Activated B cell treated with CpG ODN at 0.5 μM for 24 hours (primary cell): ENCODE measurements around the gene COG4. TPM values are rescaled to one million over a fixed set of nuclear protein-coding genes. Genes with fewer than 3 reads are reported as not detected.

Source experiments
- ATAC-seq: fragments of 200-7000 bp; cut with Tn5 transposase; one replicate; pipeline ENCODE4 v1.10.0; 2021; ENCODE audit warnings: low read depth, mild to moderate bottlenecking, moderate library complexity
- CTCF ChIA-PET: fragments of 350-600 bp; sonication (Branson Sonifier 250); formaldehyde crosslinking; loops from one replicate; lab custom pipeline; 2021; ENCODE audit warnings: antibody characterized with exemption; lab: Charles Lee
- POLR2A ChIA-PET: fragments of 350-600 bp; sonication (Branson Sonifier 250); formaldehyde crosslinking; loops from one replicate; lab custom pipeline; 2021; ENCODE audit warnings: antibody characterized with exemption; lab: Charles Lee
- DNase-seq: peaks from one replicate; pipeline ENCODE4 v3.0.0; 2022
- H3K27ac Mint-ChIP-seq: one replicate; pipeline ENCODE4 v1.8.0; 2020; ENCODE audit warnings: mixed read lengths
- H3K27me3 Mint-ChIP-seq: one replicate; pipeline ENCODE4 v1.8.0; 2021; ENCODE audit warnings: mixed read lengths
- H3K36me3 Mint-ChIP-seq: one replicate; pipeline ENCODE4 v1.8.0; 2021; ENCODE audit warnings: low read depth, mixed read lengths
- H3K4me1 Mint-ChIP-seq: one replicate; pipeline ENCODE4 v1.8.0; 2021; ENCODE audit warnings: mixed read lengths
- H3K4me3 Mint-ChIP-seq: one replicate; pipeline ENCODE4 v1.8.0; 2020; ENCODE audit warnings: mild to moderate bottlenecking, mixed read lengths
- H3K9me3 Mint-ChIP-seq: one replicate; pipeline ENCODE4 v1.8.0; 2020; ENCODE audit warnings: mixed read lengths
- CTCF ChIP-seq: fragments of 200-600 bp; IDR thresholded peaks from one replicate; pipeline ENCODE4 v1.8.0; 2022; ENCODE audit warnings: antibody characterized with exemption, mild to moderate bottlenecking
- intact Hi-C: fragments of 100-400 bp; cut with micrococcal nuclease; formaldehyde crosslinking; loops from one replicate; pipeline ENCODE4 v1.15.1; 2024
- total RNA-seq: library from RNA; stranded (reverse); gene quantifications from 2 replicates; pipeline ENCODE4 v1.2.3, GENCODE V29; 2022

COG4 gene
- total RNA-seq, 1 donor from 2014 or later, result 42.5 TPM

GRCh38 chr16:70430667-70431536, 92.5 kb downstream of the COG4 start:
- peaks cover 83% of the 10 kb centered on the region for H3K4me1 Mint-ChIP-seq

More at GRCh38 chr16:70430667-70431536, 92.5 kb downstream of the COG4 start:
- H3K27ac Mint-ChIP-seq, result peak overlapping the region; percentile 97
- CTCF ChIA-PET, result interaction anchor here (1.4 to 3.0 kb wide), 2 partner anchors 25 to 50 kb away, joined by 5 to 10 read pairs; no protein-coding TSS in a partner anchor
- peak overlapping the region; percentile 75 for H3K4me3 Mint-ChIP-seq
- intact Hi-C loops, result loop anchor here (1.0 to 2.0 kb wide), 7 partner anchors 8 to 92 kb away; partner anchors contain the start of genes COG4, FCSK, SF3B3 and ST3GAL2
- POLR2A ChIA-PET, result interaction anchor here (0.8 to 5.0 kb wide), 16 partner anchors 8 to 124 kb away, joined by 3 to 68 read pairs (median 8); partner anchors contain the start of genes COG4, DDX19A, FCSK and SF3B3
- ATAC-seq, result peak; percentile 69
- H3K9me3 Mint-ChIP-seq, result no peaks in the 10 kb centered on the region
- peaks cover 9% of the 10 kb centered on the region for H3K36me3 Mint-ChIP-seq
- no peak for TF ChIP-seq CTCF
- peak; percentile 57 for DNase-seq
- no peaks in the 10 kb centered on the region for H3K27me3 Mint-ChIP-seq

Other genes starting within 250 kb of the COG4 start
- gene AARS1, start 234.0 kb downstream of the COG4 start, total RNA-seq, result 152 and 154 TPM in 2 replicates
- gene DDX19B, start 224.4 kb downstream of the COG4 start, total RNA-seq, result 33.7 and 42.2 TPM in 2 replicates
- gene DDX19A, start 176.7 kb downstream of the COG4 start, total RNA-seq, result 38.2 and 45.4 TPM in 2 replicates
- 51.5 and 57.4 TPM in 2 replicates for gene ST3GAL2, start 84.5 kb downstream of the COG4 start, total RNA-seq
- gene FCSK, start 69.0 kb downstream of the COG4 start, total RNA-seq, result 20.1 and 21.4 TPM in 2 replicates
- 444 and 463 TPM in 2 replicates for gene SF3B3, start 262 bp upstream of the COG4 start, total RNA-seq
- 0.49 and 0.71 TPM in 2 replicates for gene IL34, start 123.0 kb upstream of the COG4 start, total RNA-seq
- 0.81 and 1.4 TPM in 2 replicates for gene MTSS2, start 162.5 kb upstream of the COG4 start, total RNA-seq